Type B pancreatic cell (in vitro differentiated cells): ENCODE measurements around the gene SLC6A5. TPM values are rescaled to one million over a fixed set of nuclear protein-coding genes. Genes with fewer than 3 reads are reported as not detected.

Experiments used
- DNase-seq: peaks from one replicate; pipeline ENCODE4 v3.0.0; 2021; ENCODE audit warnings: mixed read lengths; ENCODE audit not compliant: unreplicated experiment; ENCODE audit errors: extremely low spot score
- H3K27ac Mint-ChIP-seq: 2 replicates; pipeline ENCODE4 v1.8.0; 2021; ENCODE audit warnings: mild to moderate bottlenecking, mixed read lengths
- H3K27me3 Mint-ChIP-seq: 2 replicates; pipeline ENCODE4 v1.8.0; 2021; ENCODE audit warnings: mixed read lengths
- H3K36me3 Mint-ChIP-seq: 2 replicates; pipeline ENCODE4 v1.8.0; 2021; ENCODE audit warnings: mixed read lengths
- H3K4me1 Mint-ChIP-seq: one replicate; pipeline ENCODE4 v1.8.0; 2021; ENCODE audit warnings: mixed read lengths; ENCODE audit not compliant: unreplicated experiment
- H3K4me3 Mint-ChIP-seq: 2 replicates; pipeline ENCODE4 v1.8.0; 2021; ENCODE audit warnings: mild to moderate bottlenecking, mixed read lengths
- H3K9me3 Mint-ChIP-seq: 2 replicates; pipeline ENCODE4 v1.8.0; 2021; ENCODE audit warnings: mixed read lengths
- total RNA-seq: library from RNA; stranded (reverse); gene quantifications from 2 replicates; pipeline ENCODE4 v1.2.1, GENCODE V29; 2021; ENCODE audit warnings: low replicate concordance
- TF ChIP-seq, protein P1 (sequence below): fragments of 200-600 bp; sonication (generic); conservative IDR thresholded peaks from 2 replicates; pipeline ENCODE4 v1.5.0; 2021; ENCODE audit warnings: antibody characterized with exemption, mild to moderate bottlenecking

SLC6A5 gene
- total RNA-seq, 1 donor from 2014 or later: not detected

GRCh38 chr11:20598492-20598891 lies 916 bp upstream of the SLC6A5 start:
- TF ChIP-seq, protein P1, sequence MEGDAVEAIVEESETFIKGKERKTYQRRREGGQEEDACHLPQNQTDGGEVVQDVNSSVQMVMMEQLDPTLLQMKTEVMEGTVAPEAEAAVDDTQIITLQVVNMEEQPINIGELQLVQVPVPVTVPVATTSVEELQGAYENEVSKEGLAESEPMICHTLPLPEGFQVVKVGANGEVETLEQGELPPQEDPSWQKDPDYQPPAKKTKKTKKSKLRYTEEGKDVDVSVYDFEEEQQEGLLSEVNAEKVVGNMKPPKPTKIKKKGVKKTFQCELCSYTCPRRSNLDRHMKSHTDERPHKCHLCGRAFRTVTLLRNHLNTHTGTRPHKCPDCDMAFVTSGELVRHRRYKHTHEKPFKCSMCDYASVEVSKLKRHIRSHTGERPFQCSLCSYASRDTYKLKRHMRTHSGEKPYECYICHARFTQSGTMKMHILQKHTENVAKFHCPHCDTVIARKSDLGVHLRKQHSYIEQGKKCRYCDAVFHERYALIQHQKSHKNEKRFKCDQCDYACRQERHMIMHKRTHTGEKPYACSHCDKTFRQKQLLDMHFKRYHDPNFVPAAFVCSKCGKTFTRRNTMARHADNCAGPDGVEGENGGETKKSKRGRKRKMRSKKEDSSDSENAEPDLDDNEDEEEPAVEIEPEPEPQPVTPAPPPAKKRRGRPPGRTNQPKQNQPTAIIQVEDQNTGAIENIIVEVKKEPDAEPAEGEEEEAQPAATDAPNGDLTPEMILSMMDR: no peak
- Mint-ChIP-seq H3K27ac (no peak overlapping the region), H3K9me3 (peaks cover 6% of the 10 kb centered on the region), H3K27me3 (peaks cover 94% of the 10 kb centered on the region), H3K4me1 (no peaks in the 10 kb centered on the region), H3K36me3 (no peaks in the 10 kb centered on the region), H3K4me3 (no peak overlapping the region)
- DNase-seq: no peak

DNA sequence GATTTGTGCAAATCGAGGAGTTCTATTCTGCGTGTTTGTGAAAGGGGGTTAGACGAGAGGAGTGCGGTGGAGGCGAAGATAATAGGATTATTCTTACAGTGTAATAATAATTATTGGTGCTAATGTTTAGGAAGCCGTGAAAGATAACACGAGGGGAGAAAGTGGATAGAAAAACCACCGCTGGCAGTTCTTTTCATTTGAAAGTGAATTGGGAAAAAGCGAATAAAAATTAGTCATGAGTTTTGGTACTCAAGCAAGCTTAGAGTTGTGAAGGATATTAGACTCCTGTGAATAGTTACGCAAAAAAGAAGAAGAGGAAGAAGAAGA lies 575 bp downstream of the SLC6A5 start:
- Mint-ChIP-seq H3K4me3 (no peak overlapping the region), H3K9me3 (peaks cover 6% of the 10 kb centered on the region), H3K27me3 (peaks cover 94% of the 10 kb centered on the region), H3K27ac (no peak overlapping the region), H3K4me1 (no peaks in the 10 kb centered on the region), H3K36me3 (no peaks in the 10 kb centered on the region)
- DNase-seq: no peak
- TF ChIP-seq, protein P1: no peak

DNA sequence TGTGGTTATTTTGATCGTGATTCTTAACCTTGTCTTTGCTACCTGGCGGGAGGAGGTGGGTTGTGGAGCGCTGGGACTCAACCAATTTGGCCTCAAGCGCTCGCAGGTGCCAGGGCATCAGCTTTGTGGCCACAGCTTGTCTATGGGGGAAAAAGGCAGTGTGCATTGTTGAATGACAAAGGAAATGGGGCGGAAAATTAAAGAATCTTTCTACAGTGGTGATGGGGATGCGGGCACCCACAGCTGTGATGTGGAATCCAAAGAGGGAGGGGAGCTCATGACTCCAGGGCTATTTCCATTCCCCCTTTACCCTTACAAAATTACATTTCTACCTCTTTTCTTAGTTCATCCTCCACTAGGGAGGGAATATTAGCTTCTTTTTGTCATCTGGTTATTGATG lies 1.1 kb downstream of the SLC6A5 start:
- H3K4me1 Mint-ChIP-seq: no peaks in the 10 kb centered on the region
- DNase-seq: no peak
- TF ChIP-seq, protein P1: no peak
- peaks cover 94% of the 10 kb centered on the region for H3K27me3 Mint-ChIP-seq
- H3K4me3 Mint-ChIP-seq: no peak overlapping the region
- H3K36me3 Mint-ChIP-seq: no peaks in the 10 kb centered on the region
- H3K27ac Mint-ChIP-seq: no peak overlapping the region
- H3K9me3 Mint-ChIP-seq: peaks cover 6% of the 10 kb centered on the region

- no peaks in the 10 kb centered on the region for H3K36me3 Mint-ChIP-seq
- no peak overlapping the region for H3K4me3 Mint-ChIP-seq
- DNase-seq: no peak
- H3K9me3 Mint-ChIP-seq: peaks cover 6% of the 10 kb centered on the region
- H3K27me3 Mint-ChIP-seq: peaks cover 93% of the 10 kb centered on the region
- TF ChIP-seq, protein P1: no peak
- H3K27ac Mint-ChIP-seq: no peak overlapping the region
- H3K4me1 Mint-ChIP-seq: no peaks in the 10 kb centered on the region
These were observed 2.0 kb downstream of the SLC6A5 start for GRCh38 chr11:20601221-20601914.

GRCh38 chr11:20604295-20604803 lies 4.9 kb downstream of the SLC6A5 start:
- Mint-ChIP-seq H3K27ac (no peak overlapping the region), H3K4me3 (no peak overlapping the region), H3K4me1 (no peaks in the 10 kb centered on the region), H3K36me3 (no peaks in the 10 kb centered on the region), H3K27me3 (peaks cover 92% of the 10 kb centered on the region), H3K9me3 (peaks cover 6% of the 10 kb centered on the region)
- TF ChIP-seq, protein P1: no peak
- no peak for DNase-seq
